ENCODE results near the gene NQO1.

GRCh38 chr16:69767459-69768229 is 41.3 kb upstream of the NQO1 start:
- TF ChIP-seq POLR2AphosphoS5 (IDR thresholded peaks at IDR 0.05; ENCODE audit: low read depth) = no peak
- TF ChIP-seq GABPA (IDR thresholded peaks at IDR 0.05; ENCODE audit: low read depth) = no peak
- TF ChIP-seq CTCF (IDR thresholded peaks at IDR 0.05; ENCODE audit: insufficient read depth, low read length) = no peak
- TF ChIP-seq REST (IDR thresholded peaks at IDR 0.05; ENCODE audit: insufficient replicate concordance, low read depth) = no peak
- TF ChIP-seq SPI1 (IDR thresholded peaks at IDR 0.05; ENCODE audit: borderline replicate concordance, low read depth) = no peak
